Dermis blood vessel endothelial cell (primary cell): ENCODE data around the gene SEC11A. TPM values are rescaled to one million over a fixed set of nuclear protein-coding genes. Genes with fewer than 3 reads are reported as not detected.
"Not testable (repeated sequence)": the region's sequence is repeated elsewhere in the genome, so short reads cannot be mapped to it uniquely, and the experiment has no call there.

Experiments
- DNase-seq: peaks from one replicate; pipeline ENCODE4 v3.0.0; 2010
- total RNA-seq: library from RNA; depleted of rRNA; stranded (reverse); fragments of >200 nt; gene quantifications from 2 replicates; pipeline ENCODE4 v1.2.3, GENCODE V29; 2014

The SEC11A gene
- total RNA-seq, 1 donor from 2014 or later = 280 TPM

DNA sequence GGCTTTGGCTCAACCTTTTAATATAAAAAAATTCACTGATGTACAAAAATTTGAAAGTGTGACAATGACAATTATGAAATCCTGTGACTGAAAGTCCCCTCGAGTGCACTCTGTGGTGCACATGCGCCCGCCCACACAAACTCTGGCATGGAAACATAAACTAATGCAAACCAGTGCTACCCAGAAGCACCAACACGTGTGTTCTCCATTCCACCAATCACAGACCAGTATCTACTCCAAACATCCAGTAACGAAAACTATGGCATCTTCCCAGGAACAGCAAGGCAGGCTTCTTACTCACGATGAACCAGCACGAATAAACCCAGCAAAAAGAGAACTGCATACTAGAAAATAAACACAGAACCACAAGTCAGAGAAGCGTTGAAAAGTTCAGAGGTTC, 46.2 kb downstream of the SEC11A start:
- no peak for DNase-seq

DNA sequence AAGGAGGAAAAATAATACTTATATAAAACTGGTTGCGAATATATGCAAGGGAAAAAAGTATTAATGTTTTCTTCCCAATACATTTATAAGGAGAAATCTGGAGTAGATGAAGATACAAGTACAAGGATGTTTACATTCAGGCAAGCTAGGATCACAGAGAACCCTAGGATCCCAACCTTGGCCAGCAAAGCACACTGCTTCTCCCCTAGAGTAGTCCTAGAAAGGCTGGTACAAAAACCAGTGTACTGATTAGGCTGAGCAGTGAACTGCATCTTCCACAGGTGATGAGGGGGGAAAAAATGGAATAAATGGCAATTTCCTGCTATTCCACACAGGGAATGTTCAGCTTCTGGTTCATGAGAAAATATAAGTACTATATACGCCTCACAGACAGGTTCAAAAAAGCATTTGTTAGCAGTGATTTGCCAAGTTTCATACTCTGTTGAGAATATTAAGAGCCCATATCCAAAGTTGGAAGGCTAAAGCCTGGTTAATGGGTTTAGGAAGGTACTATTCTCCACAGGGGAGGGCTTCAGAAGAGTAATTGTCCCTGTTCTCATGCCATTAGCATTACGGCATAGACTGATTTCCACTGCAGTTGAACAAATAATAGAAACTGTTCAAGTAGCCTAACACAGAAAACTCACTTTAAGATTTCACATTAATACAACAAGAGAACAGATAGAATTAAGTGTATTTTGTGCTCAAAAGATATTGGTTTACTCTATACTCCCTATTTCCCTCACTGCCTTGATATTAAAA, 47.5 kb downstream of the SEC11A start:
- no peak for DNase-seq

DNA sequence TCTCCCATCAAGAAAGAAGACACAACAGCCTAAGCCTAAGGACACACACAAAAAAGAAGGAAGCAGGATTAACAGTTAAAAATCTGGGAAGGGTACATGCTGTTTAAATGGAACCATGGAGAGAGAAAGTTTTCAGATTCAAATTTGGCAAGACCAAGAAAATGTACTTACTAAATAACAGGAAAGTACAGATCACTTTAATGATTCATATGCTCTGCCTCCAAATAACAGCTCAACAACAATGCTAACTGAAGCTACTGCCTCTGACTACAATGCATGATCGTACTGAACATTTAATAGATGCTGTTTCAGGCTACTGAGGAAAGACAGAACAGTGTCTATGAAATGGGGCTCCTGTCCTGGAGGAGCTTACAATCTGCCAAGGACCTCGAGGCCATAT, 49.6 kb downstream of the SEC11A start:
- DNase-seq = peak; percentile 60

DNA sequence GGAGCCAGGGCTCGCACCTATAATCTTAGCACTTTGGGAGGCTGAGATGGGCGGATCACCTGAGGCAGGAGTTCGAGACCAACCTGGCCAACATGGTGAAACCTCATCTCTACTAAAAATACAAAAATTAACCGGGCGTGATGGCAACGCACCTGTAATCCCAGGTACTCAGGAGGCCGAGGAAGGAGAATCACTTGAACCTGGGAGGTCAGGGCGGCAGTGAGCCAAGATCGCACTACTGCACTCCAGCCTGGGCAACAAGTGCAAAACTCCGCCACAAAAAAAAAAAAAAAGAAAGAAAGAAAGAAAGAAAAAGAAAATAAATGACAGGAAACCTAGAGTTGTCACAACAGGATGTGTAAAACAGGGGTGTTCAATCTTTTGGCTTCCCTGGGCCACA, 54.9 kb downstream of the SEC11A start:
- no peak for DNase-seq

DNA sequence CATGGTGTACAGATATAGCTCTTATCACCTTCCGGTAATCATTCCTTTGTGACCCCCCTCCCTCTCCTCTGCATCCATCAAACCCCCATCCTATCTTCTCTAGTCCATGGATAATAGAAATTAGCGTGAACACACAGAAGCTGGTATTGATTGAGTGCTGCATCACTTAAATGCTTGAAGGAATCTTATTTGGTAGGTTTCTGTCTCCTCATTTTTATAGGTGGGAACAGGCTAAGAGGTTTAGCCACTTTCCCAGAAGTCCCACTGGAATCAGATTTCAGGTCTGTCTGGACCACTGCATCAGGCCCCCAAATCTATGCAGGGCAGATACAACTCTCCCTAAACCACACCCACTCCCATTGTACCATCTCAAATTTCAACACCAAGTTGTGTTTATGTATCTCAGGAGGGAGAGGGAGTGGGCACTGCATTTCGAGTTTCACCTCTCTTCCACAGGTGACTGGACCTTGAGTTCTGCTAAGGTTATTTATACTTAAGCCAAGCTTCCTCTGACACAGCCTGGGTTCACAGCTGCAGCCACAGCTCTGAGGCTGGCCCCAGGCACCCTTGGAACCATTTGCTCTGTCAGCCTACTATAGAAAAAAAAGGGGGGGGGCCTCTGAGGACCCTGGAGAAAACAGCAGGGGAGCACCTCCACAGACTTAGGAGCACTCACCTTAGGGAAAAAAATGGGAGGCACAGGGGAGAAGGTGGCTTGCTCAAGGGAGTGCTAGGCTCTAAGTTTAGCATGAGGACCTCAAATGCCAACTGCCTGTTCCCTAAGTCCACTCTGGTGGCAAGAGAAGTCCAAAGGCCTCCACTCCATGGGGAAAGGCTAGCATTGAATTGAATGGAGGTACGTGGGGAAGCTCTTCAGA, 55.8 kb downstream of the SEC11A start:
- no peak for DNase-seq

DNA sequence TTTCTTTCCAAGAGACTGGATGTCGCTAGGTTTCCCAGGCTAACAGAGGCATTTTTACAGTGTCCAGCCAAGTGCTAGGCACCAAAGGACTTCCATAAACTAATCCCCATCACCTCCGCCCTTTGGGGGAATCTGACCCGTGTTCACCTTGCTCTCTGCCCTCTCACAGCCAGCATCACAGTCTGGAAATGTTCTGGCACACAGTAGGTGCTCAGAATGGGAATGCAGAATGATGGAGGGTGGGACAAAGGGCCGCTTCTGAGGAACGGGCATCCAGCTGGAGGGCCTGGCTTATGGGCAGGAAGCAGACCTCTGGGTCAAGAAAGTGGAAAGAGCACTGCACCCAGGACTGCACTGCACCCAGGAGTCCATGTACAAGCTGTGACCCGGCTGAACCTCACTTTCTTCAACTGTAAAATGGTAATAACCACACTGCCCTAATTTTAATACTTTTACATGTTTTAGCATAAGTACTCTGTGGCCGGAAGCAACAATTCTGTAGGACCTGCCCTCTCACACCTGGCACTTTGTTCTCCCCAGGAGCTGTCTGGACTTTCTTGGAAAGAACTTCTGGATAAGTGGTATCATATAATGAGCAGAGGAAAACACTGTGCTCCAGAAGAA, 57.0 kb downstream of the SEC11A start:
- no peak for DNase-seq

DNA sequence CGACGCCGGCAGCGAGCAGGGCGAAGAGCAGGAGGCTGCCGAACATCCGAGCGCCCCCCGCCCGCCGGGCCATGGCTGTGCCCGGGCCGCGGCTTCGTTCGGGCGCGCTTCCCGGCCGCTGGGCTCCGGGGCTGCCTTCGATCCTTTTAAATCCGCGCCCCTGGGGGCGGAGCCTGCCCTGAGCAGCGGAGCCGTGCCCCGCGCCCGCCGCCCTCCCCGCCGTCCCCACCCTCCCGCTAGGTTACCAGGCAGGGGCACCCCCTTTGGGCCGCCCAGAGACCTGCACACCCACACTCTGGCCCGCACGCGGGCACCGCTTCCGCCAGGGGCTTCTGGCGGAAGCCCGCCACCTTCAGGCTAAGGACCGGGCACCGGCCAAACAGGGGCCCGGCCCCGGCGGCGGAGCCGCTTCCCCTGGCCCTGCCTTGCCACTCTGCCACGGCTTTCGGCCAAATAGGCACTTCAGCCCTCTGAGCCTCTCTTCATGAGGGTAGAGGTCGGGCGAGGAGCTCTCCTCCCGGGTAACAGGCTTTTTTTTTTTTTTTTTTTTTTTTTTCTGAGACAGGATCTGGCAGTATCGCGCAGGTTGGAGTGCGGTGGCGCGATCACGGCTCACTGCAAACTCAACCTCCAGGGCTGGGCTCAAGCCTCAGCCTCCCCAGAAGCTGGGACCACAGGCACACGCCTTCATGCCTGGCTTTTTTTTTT, 57.7 kb downstream of the SEC11A start, which contains the start of gene NMB:
Gene NMB (minus strand): TSS at position 120 of the 708 bp plus-strand sequence. CDS start 47 bp downstream, at position 73.
- DNase-seq = peak; percentile 79

DNA sequence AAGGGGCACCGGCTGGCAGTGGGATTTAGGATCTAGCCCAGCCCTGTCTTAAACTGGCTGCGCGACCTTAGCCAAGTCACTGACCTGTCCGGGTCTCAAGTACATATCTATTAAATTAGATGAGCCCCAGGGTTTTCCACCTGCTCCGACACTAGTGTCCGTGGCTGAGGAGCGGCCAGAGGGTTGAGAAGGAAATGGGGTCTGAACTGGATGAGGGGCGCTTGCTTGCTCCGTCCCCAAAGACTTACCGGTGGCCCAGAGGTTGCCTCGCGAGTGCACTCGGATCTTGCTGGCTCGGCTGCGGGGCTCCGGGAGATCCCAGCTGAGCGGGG, 58.2 kb downstream of the SEC11A start:
- DNase-seq = no peak

DNA sequence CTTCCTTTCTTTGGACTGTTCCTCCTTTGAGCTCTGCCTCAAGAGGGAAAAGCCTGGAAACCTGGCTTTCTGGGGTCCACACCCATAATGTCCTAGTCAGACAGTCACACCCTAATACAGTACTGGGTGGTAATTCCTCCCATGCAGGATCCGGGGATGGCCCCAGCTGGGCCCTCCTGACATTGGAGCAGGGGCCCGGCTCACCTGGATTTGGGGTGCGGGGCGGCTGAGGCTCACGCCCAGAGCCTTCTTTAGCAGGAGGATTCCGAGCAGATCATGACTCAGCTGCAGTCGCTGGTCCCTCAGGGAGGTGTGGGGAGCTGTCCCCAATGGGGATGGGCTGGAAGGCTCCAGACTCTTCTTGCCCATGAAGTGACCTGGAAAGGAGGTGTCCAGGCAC, 59.0 kb downstream of the SEC11A start:
- DNase-seq = no peak

DNA sequence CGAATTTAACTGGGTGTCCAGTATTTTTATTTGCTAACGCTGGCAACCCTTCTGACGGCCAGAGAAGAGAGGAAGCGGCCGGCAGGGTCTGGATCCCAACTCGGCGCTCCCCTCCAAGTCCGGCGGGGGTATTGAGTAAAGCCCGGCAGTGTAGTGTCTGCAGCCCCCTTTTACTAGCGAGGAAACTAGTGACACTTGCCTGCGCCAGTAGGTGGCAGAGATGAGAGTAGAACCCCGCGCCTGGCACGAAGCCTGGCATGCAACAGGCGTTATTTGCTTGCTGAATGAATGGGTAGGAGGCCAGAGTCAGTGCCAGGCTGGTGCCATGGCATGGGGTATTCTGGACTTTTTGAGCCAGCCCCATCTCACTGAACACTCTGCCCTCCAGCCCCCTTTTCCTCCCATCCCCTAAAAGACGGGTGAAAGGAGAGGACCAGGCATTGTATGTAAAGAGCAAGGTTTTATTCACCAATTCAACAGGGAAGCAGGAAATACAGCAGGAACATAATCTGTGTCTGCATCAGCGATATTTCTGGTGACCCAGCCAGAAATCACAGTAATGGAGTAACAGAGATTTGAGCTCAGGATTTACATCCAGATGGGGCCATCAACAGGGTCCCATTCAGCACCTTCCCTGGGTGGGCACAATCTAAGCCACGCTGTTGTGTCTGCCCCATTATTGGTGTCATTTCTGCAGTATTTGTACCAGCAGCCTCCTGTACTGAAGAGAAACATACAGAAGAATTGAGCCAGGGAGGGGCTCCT, 61.1 kb downstream of the SEC11A start:
- DNase-seq = peak; percentile 90

DNA sequence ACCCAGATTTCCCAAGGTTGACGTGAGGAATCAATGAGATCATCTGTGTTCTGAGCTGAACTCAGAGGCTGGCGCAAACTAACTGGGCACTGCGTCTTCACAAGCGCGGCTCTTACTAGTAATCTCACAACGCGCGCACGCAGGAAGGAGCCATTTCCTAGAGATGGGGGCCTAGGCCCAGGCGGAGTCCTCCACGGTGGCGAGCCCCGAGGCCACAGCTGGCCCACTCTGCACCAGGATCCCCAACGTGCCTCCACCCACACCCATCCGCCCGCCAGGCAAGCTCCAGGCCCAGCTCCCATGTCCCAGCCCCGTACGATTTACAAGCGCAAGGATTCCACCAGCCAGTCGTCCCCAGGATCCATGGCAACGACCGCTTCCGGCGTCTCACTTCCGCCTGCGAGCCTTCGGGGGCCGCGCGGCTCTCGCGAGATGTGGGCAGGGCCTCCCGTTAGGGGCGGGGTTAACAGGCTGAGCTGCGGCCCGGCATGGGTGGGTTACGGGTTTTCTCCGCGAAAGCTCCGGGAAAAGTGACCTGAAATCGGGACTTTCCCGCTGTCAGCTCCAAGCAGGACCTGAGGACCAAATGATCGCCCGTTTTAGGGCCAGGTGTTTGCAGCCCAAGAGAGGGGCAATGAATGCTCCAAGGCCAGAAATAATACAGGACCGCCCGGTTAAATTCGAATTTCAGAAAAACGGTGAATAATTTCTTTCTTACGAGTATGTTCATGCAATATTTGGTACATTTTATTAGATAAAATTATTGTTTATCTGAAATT, 61.8 kb downstream of the SEC11A start, which contains the start of gene WDR73:
Gene WDR73 (minus strand): TSS at position 374 of the 779 bp plus-strand sequence. CDS start 9 bp downstream, at position 365.
- peak; percentile 97 for DNase-seq

DNA sequence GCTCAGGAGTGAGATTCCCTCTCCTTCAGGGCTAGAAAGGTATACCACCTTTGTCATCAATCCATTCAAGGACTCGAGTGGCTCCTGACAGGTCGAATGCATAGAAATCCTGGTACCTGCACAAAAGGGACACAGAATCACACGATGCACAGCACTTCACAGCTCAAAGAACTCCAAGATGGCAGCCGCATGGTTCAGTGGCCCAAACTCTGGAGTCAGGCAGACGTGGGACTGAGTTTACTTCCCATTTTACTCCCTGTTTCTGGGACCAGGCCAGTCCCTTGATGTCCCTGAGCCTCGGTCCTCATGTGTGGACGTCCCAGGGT, 62.4 kb downstream of the SEC11A start:
- no peak for DNase-seq

DNA sequence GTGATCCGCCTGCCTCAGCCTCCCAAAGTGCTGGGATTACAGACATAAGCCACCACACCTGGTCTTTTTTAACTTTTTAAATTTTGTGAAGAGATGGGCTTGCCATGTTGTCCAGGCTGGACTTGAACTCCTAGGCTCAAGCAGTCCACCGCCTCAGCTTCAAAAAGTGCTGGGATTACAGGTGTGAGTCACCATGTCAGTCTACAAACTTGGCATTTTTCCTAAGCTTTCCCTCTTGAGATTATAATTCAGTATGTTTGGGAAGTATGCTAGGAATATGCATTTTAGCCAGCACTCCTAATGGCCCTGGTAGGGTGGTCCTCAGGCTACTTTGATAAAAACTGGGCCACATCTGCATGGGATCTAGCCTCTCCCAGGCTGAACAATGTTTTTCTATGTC, 66.2 kb downstream of the SEC11A start:
- no peak for DNase-seq

DNA sequence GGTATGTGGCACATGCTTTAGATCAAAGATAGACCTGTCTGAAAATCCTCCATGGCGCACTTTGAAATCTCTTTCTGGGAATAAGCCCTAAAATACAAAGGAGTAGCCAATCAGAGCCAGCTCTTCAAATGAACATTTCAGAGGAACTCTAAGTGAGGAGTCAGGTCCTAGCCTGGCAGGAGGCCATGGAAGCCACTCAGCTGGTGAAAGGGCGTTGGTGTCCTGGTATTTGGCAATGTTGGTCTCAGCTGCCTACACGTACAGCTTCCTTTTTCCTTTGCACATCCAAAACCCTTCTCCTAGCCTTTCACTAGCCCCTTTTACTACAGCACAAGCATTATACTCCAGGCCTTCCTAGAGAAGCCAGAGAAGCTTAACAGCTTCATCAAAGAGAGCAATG, 67.4 kb downstream of the SEC11A start:
- no peak for DNase-seq

DNA sequence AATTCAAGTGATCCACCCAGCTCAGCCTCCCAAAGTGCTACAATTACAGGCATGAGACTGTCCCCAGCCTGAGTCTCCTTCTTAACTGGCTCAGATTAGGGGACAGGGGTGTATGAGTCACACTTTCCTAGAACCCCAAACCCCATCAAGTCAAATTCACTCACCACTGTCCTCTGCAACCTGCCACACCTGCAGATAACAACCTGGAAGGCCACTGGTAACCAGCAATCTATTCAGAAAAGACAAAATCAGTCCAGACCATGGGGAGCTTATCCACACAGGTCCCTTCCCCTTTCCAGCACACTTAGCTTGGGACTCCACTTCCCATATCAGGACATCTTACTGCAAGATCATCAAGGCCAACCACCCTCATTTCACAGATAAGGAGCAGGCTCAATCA, 68.2 kb downstream of the SEC11A start:
- DNase-seq = no peak

DNA sequence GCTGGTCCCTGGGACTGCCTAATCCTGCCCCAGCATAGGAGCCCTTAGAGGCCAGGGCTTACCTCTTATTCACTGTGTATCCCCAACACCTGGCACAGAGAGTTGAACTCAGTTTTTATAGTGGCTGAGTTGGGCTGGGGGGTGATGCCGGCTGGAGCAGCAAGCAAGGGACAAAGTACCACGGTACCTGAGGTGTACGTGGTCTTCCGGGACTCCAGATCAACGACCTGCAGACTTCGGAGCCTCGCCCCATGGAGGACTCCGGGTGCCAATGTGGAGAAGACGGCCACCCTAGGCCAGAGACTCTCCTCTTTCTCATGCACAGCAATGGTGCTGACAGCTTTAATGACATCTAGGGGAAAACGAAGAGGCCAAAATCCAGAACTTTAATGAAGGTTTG, 69.9 kb downstream of the SEC11A start:
- no peak for DNase-seq

DNA sequence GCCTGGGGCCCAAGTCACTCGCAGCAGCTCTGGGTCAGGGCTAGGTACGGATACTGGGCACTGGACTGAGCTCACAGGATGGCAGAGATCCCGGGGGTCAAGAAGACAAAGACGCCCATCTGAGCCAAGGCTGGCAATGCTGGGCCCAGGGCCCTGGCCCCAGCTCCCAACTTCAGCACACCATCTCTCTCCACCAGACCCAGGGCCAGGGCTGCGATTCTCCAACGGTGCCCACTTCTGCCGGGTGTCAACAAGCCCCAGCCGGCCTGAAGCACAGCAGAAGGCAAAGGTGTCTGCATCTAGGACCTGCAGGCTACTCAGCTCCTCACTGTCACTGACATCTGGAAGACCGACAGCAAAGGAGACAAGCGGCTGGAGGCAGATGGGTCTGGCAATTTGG, 70.4 kb downstream of the SEC11A start:
- DNase-seq = no peak

DNA sequence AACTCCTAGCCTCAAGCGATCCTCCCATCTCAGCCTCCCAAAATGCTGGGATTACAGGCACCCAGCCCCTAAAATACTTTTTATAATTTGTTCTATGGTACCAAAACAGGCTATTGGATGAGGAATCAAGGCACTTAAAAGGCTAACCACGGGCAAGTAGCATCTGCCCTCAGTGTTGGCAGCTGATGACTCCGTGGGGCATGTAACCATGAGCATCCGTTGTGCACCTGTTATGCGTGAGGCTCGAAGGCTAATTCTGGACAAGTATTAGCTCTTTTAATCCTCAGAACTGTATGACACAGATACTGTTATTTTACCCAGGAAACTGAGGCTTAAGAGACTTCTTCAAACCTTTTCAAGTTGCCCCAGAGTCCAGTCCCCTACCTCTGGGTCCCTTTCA, 72.1 kb downstream of the SEC11A start:
- DNase-seq = no peak

DNA sequence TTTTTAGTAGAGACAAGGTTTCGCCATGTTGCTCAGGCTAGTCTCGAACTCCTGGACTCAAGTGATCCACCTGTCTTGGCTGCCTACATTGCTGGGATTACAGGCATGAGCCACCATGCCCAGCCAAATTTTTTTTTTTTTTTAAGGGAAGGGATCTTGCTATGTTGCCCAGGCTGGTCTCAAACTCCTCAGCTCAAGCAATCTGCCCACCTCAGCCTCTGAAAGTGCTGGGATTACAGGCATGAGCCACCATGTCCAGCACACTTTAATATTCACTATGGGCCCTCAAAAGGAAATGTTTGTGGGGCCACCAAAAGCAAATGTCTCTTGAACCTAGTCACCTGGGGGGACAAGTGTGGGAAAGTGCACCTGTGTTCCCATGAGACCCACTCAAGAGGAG, 73.3 kb downstream of the SEC11A start:
- not testable (repeated sequence) for DNase-seq

DNA sequence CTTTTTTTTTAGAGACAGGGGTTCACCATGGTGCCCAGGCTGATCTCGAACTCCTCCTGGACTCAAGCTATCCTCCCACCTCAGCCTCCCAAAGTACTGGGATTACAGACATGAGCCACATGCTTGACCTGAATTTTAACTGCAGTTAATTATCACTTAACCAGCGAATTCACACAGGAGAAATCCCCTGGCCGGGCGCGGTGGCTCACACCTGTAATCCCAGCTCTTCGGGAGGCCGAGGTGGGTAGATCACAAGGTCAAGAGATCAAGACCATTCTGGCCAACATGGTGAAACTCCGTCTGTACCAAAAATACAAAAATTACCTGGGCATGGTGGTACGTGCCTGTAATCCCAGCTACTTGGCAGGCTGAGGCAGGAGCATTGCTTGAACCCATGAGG, 74.1 kb downstream of the SEC11A start:
- DNase-seq = not testable (repeated sequence)

DNA sequence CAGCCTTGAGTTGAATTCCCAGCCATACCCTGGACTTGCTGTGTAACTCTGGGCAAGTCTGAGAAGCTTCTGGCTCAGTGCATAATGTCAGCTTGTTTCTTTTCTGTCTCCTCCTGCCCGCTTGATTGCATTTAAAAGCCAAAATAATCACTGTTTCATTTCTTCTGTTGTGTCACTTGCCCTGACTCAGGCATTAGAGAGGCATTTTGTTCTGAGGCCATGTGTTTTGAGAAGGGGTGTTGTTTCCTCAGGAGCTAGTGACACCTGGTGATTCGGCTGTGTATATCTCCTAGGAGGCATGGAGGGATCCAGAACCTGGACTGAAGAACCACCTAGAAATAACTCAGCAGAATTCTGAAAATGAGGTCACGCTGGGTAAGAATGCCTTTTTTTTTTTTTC, 77.8 kb downstream of the SEC11A start:
- peak; percentile 40 for DNase-seq
